NB4 (cell line): ENCODE data around the gene ADGRF3.

Source experiments
- TF ChIP-seq, protein P1 (sequence below): IDR thresholded peaks from one replicate; pipeline ENCODE4 v1.5.1; 2012; ENCODE audit warnings: low read depth, low read length
- TF ChIP-seq, protein P2 (sequence below): IDR thresholded peaks from 2 replicates; pipeline ENCODE4 v1.6.1; 2011; ENCODE audit warnings: low read depth, low read length

DNA sequence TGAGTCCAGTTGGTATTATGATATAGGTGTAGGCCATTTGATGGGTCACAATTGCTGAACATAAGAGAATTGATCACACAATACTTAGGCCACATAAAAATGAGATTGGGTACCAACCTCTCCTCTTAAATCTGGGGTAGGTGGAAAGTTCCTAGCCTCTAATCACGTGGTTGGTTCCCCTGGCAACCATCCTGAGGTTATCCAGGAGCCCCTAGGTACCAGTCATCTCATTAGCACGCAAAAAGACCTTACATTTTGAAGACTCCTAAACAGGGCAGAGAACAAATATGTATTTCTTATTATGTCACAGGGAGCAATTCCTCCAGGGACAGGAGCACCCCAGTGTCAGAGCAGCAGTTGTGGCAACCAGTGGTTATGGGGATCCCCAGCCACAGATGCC lies 13.3 kb downstream of the ADGRF3 start:
- TF ChIP-seq, protein P1, sequence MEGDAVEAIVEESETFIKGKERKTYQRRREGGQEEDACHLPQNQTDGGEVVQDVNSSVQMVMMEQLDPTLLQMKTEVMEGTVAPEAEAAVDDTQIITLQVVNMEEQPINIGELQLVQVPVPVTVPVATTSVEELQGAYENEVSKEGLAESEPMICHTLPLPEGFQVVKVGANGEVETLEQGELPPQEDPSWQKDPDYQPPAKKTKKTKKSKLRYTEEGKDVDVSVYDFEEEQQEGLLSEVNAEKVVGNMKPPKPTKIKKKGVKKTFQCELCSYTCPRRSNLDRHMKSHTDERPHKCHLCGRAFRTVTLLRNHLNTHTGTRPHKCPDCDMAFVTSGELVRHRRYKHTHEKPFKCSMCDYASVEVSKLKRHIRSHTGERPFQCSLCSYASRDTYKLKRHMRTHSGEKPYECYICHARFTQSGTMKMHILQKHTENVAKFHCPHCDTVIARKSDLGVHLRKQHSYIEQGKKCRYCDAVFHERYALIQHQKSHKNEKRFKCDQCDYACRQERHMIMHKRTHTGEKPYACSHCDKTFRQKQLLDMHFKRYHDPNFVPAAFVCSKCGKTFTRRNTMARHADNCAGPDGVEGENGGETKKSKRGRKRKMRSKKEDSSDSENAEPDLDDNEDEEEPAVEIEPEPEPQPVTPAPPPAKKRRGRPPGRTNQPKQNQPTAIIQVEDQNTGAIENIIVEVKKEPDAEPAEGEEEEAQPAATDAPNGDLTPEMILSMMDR, result no peak
- TF ChIP-seq, protein P2, sequence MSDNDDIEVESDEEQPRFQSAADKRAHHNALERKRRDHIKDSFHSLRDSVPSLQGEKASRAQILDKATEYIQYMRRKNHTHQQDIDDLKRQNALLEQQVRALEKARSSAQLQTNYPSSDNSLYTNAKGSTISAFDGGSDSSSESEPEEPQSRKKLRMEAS, result no peak
